HG02763 (cell line): ENCODE data around the gene CCDC6.
"Not testable (repeated sequence)": the region's sequence is repeated elsewhere in the genome, so short reads cannot be mapped to it uniquely, and the experiment has no call there.

Experiments used
- ATAC-seq: cut with Tn5 transposase; IDR thresholded peaks from one replicate; pipeline ENCODE4 v1.9.1; 2021; ENCODE audit warnings: mild to moderate bottlenecking, moderate library complexity; ENCODE audit not compliant: unreplicated experiment

Gene CCDC6

DNA sequence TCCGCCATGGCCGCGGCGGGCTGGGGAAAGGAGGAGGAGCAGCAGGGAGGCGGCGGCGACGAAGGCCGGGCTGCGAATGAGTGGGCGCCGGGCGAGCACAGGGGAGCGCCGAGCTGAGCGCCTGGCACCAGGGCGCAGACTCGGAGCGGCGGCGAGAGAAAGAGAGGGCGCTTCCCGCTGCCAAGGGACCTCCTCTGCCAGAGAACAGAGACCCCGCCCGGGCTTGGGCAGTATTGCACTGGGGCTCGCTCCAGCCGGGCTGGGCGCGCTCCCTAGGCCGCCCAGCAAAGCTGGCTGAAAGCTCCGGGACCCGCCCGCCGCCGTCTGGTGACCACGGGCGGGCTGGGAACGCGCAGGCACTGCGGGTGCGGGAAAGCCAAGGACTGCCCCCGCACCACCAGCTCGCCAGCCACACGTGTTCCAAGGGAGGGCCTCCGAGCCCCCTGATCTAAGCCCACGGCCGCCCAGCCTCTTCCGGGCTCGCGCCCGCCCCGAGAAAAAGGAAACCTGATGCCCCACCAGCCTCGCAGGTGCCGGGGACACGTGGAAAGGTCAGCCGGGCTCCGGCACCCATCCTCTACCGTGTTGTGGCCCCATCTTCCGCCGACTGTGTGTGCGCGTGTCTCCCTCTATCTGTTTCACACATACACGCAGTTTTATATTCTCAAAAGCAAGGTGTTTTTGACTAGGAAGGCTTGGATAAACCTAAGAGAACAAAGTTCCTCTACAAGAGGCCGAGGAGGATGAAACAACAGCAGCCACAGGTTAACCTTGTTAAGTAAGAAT is at the start of gene CCDC6:
TSS of gene CCDC6 (minus strand) at position 140 of the 786 bp plus-strand sequence. CDS start at position 8, 132 bp downstream.
- peak; percentile 87 for ATAC-seq

DNA sequence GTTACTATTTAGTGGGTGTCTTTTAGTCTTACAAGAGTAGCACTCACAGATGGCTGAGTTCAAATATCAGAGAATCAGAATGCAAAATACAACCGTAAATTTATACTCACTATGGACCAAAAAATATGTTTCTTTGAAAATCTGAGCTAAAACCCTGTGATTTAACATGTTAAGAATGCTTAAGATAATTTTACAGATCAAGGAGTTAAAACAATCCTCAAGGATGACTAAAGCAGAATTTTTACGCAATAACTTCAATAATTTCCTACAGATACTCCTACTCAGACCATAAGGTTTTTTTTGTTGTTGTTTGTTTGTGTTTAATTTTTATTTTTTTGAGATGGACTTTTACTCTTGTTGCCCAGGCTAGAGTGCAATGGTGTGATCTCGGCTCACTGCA is 47.9 kb upstream of the CCDC6 start:
- no peak for ATAC-seq

DNA sequence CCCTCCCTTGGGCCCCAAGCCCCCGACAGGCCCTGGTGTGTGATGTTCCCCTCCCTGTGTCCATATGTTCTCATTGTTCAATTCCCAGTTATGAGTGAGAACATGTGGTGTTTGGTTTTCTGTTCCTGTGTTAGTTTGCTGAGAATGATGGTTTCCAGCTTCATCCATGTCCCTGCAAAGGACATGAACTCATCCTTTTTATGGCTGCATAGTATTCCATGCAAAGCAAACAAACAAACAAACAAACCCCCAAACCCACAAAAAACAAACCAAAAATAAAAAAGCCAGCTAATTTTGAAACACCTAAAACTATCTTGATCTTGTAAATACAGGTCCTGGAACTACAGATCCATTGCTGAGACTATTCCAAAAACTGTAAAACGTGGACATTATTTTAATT is 47.4 kb upstream of the CCDC6 start:
- ATAC-seq, result not testable (repeated sequence)

DNA sequence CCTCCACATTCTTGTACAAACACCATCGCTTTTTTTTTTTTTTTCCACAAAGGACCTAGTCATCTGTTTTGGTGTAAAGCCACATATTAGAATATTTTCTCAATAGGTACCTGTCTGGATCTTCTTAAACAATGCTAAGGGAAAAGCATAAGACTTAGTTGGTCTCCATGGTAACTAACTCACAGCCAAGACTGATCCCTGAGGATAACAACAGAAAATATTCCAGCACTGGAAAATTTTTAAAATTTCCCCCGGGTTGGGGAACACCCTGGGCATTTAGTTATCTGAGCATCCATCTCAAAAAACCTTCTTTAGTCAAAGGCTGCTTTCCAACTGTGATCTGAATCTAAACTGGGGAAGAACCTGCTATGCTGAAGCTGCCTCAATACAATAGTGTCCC is 43.7 kb upstream of the CCDC6 start:
- no peak for ATAC-seq

DNA sequence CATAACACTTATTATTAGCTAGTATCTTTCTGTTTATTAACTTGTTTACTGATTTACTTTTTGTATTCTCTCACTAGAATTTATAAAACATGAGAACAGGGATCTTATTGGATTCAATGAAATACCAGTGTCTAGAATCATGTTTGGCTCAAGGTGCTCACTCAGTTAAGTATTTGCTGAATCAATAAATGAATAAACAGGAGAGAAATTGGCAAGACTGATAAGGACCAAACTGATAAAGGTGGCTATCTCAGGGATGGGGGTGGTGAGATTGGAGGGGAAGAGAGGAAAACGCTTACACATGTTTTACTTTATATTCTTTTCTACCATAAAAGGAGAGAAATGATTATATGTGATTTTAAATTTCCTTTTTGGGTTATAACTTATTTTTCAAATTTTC is 43.3 kb upstream of the CCDC6 start:
- no peak for ATAC-seq

DNA sequence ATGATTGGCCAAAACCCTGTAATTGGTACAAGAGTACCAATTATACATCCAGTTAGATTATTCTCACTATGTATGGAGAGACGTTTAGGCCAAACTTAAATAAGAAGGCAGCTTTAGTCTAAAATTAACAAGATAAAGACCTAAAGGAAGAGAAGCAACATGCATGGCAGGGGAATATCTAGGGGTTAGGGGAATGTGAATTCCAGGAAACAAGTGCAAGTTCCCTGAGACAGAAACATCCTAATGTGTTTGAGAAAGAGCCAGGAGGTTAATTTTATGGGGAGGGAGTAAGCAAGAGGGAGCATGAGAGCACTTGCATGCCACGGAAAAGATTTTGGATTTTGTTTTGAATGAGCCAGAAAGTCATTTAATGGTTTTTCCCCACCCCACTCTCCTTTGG is 39.6 kb upstream of the CCDC6 start:
- no peak for ATAC-seq

DNA sequence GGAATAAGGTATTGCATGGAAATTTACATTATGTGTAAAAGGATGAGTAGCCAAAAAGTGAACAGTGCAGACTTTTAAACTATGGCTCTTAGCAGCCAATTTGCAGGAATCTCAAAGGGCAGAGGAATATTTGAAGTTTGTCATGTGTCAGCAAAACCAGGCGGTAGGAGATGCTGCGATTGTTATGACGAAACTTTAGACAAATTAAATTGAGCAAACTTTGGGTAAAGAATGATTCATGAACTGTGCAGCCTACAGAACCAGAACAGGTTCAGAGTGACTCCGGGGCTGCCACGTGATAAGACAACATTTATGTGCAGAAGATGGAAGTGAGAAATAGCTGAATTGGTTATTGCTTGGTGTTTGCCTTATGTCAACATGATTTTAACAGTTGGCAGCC is 39.2 kb upstream of the CCDC6 start:
- no peak for ATAC-seq

DNA sequence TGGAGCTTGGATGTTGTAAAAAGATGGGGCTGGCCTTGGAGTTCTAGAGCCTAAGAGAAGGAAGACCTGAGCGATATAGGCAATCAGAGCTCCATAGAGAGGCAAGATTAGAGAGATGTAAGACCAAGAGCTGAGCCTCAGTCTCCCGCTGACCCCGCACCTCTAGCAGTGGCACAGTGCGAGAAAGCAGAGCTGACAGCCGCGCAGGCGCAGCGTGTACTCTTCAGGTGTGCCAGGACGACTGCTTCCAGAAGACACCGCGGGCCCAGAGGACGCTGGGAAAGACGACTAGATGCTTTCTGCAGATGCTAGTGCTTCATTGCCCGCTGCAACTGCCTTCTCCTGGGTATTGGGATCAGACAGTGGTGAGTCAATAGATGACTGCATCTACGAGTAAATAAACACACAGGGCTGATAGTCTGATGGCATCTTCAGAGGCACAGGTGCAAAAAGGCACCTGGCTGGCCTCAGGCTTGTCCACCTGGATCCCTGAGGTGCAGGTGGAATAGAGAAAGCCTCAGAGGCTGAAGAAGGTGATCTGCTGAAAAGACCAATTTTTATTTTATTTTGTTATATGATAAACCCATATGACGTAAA is 38.1 kb upstream of the CCDC6 start:
- ATAC-seq, result no peak

DNA sequence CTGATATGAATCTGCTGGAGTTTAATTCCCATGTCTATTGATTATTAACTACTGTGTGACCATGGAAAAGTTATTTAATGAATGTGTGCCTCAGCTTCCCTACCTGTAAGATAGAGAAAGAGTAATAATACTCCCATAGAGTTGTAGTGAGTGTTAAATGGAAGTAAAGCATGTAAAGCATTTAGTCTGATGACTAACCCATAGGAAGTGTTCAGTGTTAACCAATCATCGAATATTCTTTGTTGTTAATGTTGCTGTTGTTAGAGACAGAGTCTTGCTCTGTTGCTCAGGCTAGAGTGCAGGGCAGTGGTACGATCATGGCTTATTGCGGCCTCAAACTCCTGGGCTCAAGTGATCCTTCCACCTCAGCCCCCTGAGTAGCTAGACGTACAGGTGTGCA is 36.2 kb upstream of the CCDC6 start:
- no peak for ATAC-seq

DNA sequence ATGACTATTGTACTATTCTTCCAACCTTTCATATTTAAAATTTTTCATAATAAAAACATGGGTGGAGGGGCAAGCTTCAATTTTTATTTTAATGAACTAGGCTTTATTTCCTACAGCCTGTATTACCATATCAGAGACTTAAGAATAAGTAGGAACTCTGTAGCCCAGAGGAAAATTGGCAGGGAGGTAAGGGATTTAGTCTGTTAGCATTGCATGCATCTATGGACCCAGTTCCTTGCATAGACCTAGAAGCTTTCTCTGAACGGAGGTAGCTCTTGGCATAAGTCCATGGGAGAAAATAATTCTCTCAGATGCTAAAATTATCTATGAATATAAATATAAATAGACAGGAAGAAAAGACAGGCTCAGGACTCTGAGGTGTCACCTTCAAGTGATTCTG is 31.4 kb upstream of the CCDC6 start:
- no peak for ATAC-seq

DNA sequence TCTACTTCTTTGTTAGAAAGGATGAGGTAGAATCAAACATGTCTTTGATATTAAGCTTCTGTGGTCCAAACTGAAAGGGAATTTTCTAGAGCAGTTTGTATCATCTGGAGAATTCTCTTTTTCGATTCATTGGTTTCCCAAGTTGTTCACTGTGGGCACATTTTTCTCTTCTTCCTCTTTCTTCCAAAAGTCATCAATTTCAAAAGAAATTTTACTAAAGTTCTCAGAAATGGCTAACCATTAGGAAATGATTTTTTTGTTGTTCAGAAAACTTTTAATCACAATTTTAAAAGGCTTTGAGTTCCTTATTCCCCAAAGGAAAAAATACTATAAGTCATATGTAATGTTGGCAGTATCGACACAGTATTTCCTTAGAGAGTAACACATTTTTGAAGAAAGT is 28.3 kb upstream of the CCDC6 start:
- no peak for ATAC-seq

DNA sequence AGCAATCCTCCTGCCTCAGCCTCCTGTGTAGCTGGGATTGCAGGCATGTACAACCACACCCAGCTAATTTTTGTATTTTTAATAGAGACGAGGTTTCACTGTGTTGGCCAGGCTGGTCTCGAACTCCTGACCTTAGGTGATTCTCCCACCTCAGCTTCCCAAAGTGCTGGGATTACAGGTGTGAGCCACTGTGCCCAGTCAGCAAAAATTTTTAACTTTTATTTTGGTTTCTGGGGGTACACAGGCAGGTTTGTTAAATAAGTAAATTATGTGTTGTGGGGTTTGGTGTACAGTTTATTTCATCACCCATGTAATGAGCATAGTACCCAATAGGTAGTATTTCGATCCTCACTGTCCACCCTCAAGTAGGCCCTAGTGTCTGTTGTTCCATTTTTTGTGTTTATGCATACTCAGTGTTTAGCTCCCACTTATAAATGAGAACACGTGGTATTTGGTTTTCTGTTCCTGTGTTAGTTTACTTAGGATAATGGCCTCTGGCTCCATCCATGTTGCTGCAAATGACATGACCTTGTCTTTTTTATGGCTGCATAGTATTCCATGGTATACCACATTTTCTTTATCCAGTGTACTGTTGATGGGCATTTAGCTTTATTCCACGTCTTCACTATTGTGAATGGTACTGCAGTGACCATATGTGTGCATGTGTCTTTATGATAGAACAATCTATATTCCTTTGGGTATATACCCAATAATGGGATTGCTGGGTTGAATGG is 24.6 kb upstream of the CCDC6 start:
- ATAC-seq, result not testable (repeated sequence)

DNA sequence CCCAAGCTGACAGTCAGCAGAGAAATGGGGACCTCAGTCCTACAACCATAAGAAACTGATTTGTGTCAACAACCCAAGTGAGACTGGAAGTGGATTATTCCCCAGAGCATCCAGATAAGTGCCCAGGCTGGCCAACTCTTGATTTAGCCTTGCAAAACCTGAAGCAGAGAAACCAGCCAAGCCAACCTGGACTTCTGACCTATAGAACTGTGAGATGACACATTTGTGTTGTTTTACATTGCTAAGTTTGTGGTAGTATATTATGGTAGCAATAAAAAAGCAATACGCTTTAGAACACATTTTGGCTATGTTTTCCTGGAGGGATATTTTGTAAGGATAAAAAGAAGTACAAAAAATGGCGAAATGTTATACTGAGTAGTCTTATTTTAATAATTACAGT is 19.7 kb upstream of the CCDC6 start:
- ATAC-seq, result no peak

DNA sequence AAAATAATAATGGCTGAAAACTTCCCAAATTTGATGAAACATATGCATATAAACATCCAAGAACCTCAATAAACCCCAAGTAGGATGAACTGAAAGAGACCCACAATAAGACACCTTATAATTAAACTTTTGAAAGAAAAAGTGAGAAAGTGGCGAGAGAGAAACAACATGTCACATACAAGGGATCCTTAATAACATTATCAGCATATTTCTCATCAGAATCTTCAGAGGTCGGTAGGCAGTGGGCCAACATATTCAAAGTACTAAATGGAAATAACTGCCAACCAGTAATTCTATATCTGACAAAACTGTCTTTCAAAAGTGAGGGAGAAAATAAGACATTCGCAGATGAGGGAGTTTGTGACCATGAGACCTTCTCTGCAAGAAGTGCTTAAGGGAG is 16.6 kb upstream of the CCDC6 start:
- ATAC-seq, result no peak

DNA sequence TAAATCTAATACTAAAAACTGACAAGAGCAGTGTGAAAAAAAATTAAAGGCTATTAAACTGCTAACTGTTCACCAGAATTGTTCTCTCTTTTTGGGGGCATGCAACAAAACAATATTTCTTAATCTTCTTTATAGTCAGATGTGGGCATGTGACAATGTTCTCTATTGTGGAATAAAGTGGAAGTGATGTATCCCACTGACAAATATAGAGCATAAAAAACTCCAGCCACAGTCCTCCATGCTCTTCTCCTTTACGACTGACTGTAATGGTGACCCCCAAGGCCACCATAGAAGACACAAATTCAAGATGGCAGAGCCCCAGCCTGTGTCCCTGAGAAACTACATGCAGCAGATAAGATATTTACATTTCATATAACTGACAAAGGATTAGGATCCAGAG is 11.6 kb upstream of the CCDC6 start:
- no peak for ATAC-seq

DNA sequence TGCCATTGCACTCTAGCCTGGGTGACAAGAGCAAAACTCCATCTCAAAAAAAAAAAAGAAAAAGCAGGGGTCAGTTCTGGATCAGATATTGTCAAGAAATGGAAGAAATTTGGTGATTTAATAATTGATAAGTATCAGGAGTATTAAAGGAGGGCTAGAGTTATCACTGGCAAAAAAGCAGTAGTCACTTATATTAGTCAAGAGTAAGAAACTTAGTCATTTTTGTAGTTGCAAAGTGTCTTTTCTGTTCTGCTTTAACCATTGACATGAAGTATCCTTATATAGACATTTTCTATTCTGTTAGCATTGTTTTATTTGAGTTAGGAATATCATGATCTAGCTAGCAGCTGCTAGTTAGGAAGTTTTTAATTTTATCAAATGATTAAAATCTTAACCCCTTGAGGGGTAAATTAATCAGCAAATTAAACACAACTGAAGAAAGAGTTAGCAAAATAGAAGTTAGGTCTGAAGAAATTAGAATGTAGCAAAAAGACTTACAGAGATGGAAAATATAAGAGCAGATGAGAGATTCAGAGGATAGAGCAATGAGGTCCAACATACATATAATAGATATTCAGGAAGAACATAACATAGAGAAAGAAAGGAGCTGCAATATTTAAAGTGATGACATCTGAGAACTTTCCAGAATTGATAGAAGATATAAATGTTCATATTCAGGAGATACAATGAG is 7.3 kb upstream of the CCDC6 start:
- ATAC-seq, result no peak

DNA sequence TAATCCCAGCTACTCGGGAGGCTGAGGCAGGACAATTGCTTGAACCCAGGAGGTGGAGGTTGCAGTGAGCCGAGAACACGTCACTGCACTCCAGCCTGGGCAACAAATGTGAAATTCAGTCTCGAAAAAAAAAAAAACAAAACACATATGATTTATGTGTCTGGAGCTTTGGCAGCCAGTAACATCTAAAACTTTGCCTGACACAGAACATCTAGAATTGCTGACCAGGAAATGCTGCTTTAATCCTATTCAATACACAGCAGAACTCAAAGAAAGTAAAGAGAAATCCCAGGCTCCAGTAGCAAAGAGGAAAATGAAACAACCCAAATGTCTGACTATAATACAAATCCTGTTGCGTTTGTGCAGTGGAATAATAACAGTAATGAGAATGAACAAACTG is 4.5 kb upstream of the CCDC6 start:
- ATAC-seq, result no peak

DNA sequence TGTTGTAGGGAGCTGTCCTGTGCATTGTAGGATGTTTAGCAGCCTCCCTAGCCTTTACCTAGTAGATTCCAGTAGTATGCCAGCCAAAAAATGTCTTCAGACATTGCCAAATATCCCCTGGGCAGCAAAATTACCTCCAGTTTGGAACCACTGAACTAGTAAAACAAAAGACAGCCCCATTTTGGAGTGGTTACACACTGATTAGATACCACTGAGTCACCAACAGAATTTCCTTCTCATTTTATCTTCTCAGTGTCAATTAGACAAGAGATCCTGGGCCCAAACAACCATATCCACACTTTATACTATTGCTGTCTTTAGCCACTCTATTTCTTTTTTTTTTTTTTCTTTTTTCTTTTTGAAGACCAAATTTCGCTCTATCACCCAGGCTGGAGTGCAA is 3.5 kb upstream of the CCDC6 start:
- ATAC-seq, result no peak

DNA sequence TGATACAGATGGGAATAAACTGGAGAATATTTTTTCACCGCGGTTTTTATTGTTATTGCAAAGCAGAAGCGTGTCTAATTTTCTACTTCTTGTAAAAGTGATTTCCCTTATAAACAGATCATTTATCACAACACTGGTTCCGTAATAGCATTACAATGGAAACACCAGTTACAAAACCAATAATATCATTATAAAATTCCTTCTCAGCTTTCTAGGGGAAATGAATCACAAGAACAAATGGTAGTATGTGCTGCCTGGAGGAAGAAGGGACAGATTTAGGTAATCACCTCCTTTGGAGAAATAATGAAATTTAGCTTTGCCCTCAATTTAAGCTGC is 2.4 kb upstream of the CCDC6 start:
- no peak for ATAC-seq

DNA sequence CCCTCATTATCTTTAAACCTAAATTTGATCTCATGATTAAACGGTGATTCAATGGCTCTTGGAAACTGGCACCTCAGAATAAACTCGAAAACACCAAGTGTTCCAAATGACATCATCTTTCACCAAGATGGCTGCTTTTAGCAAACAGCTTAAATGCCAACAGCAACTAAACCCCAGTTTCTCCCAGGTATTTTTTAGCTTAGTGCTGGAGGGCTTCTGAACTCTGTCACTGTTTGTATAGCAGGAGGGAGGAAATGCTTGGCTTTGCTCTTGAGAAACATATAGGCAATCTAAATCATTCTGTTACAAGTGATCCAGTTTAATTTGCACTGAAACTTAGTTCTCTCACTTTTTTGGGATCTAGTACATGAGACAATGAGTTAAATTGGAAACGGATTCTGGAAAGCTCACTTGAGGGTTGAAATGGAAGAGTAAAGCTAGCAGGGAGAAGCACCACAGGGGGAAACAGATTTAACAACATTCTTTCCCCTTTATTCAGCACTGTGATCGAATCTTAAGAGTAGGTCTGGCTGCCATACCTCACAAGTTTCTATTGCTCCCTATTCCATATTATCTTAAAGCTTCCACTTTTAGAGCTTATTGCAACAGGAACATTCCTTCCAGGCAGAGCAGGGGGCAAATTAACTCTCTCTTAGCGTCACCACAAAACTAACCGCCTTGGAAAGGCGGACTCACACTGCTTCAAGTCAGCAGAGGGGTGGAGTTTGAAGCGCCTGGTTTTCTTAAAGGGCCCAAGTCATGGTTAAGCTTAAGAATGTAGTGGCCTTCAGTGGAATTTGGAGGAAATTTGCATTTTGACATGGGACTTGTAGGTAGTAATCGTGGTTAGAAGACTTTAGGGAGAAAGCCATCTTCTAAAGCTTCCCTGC is 1.8 kb upstream of the CCDC6 start:
- no peak for ATAC-seq

DNA sequence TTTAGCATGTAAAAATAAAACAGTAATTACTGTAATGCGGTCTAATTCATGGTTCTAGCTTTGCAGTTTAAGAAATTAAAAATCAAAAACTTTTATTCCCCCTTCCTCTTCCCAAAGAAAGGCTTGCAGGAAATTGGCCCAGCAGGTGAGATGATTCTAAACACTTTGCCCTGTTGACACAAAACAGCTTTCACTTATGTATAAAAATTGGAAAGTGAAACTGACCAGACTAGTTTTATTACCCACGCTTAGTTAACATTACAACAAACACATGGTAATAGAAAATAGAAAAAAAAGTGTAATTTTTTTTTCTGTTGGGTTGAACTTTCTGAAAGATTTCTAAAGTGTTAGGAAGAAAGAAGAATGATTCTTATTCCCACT is 1.2 kb upstream of the CCDC6 start:
- ATAC-seq, result no peak
